HG03103 (cell line): ENCODE results near the gene DHTKD1.

Source experiments
- ATAC-seq: cut with Tn5 transposase; IDR thresholded peaks from one replicate; pipeline ENCODE4 v1.9.1; 2021; ENCODE audit warnings: low read depth; ENCODE audit not compliant: unreplicated experiment

Gene DHTKD1

GRCh38 chr10:12068449-12069269 lies at the start of gene DHTKD1:
TSS of gene DHTKD1 (plus strand) at chr10:12068954. CDS start at chr10:12069034, 80 bp downstream.
- ATAC-seq = peak; percentile 93

- no peak for ATAC-seq
Observed at GRCh38 chr10:12019283-12019971, 49.3 kb upstream of the DHTKD1 start.

GRCh38 chr10:12020574-12020973 lies 48.2 kb upstream of the DHTKD1 start:
- ATAC-seq = no peak

GRCh38 chr10:12022580-12023257 lies 46.0 kb upstream of the DHTKD1 start:
- no peak for ATAC-seq

- ATAC-seq = no peak
Observed at GRCh38 chr10:12025591-12025990, 43.2 kb upstream of the DHTKD1 start.

- no peak for ATAC-seq
Observed at GRCh38 chr10:12027539-12027938, 41.2 kb upstream of the DHTKD1 start.

- no peak for ATAC-seq
Observed at GRCh38 chr10:12031404-12031803, 37.4 kb upstream of the DHTKD1 start.

GRCh38 chr10:12036073-12036655 lies 32.6 kb upstream of the DHTKD1 start:
- no peak for ATAC-seq

- ATAC-seq = no peak
Observed at GRCh38 chr10:12041766-12042408, 26.9 kb upstream of the DHTKD1 start.

- ATAC-seq = peak; percentile 3
Observed at GRCh38 chr10:12042409-12042796, 26.4 kb upstream of the DHTKD1 start.

- ATAC-seq = peak; percentile 43
Observed at GRCh38 chr10:12042797-12043651, 25.7 kb upstream of the DHTKD1 start, which contains the start of gene UPF2. TSS of gene UPF2 (minus strand) at chr10:12042809. CDS start at chr10:12035423, 7,386 bp downstream.

- ATAC-seq = no peak
Observed at GRCh38 chr10:12045596-12045995, 23.2 kb upstream of the DHTKD1 start.

GRCh38 chr10:12048547-12048946 lies 20.2 kb upstream of the DHTKD1 start:
- no peak for ATAC-seq

- ATAC-seq = no peak
Observed at GRCh38 chr10:12050528-12050927, 18.2 kb upstream of the DHTKD1 start.

- no peak for ATAC-seq
Observed at GRCh38 chr10:12051241-12051640, 17.5 kb upstream of the DHTKD1 start.

- no peak for ATAC-seq
Observed at GRCh38 chr10:12055732-12056131, 13.0 kb upstream of the DHTKD1 start.

GRCh38 chr10:12056748-12057147 lies 12.0 kb upstream of the DHTKD1 start:
- no peak for ATAC-seq

GRCh38 chr10:12061124-12061523 lies 7.6 kb upstream of the DHTKD1 start:
- ATAC-seq = no peak

- ATAC-seq = no peak
Observed at GRCh38 chr10:12062754-12063482, 5.8 kb upstream of the DHTKD1 start.
